HG03442 (cell line): ENCODE data around the gene RAN.
"Not testable (repeated sequence)": the region's sequence is repeated elsewhere in the genome, so short reads cannot be mapped to it uniquely, and the experiment has no call there.

Source experiments
- ATAC-seq: cut with Tn5 transposase; IDR thresholded peaks from one replicate; pipeline ENCODE4 v1.9.1; 2021; ENCODE audit warnings: mild to moderate bottlenecking, moderate library complexity; ENCODE audit not compliant: unreplicated experiment

RAN gene

DNA sequence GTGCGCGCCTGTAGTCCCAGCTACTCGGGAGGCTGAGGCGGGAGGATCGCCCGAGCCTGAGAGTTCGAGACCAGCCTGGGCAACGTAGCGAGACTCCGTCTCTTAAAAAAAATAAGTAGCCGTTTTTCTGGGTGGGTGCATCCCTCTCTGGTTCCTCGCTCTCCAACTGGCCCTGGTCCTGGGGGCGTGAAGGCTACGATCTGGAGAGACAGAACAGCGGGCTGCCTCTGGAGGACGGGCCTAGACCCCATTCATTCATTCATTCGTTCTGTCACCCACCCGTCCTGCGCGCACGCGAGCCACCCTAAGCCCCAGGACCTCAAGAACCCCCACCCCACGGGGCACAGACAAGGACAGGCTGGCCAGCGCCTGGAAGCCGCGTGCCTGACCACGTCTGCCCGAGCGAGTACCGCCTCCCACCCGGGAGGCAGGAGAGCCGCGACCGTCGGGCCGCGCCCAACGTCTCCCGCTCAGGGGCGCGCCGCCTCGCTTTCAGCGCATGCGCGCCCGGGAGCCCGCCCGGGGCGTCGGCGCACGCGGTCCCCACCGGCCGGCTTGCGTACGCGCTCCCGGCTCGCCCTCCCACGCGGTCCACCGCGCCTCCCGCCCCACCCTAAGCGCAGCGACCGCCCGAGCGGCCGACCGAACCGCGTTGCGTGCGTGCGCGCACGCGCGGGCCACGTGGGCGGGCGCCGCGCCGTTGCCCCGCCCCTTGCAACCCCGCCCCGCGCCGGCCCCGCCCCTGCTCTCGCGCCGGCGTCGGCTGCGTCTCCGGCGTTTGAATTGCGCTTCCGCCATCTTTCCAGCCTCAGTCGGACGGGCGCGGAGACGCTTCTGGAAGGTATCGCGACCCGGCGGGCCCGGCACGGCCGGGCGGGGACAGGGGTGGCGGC lies at the start of gene RAN:
Gene RAN, plus strand, starts transcription at position 781 of the 893 bp plus-strand sequence. CDS start 528 bp downstream, outside the sequence.
- ATAC-seq: peak; percentile 54

GRCh38 chr12:130825771-130826150 lies 46.1 kb upstream of the RAN start:
- no peak for ATAC-seq

DNA sequence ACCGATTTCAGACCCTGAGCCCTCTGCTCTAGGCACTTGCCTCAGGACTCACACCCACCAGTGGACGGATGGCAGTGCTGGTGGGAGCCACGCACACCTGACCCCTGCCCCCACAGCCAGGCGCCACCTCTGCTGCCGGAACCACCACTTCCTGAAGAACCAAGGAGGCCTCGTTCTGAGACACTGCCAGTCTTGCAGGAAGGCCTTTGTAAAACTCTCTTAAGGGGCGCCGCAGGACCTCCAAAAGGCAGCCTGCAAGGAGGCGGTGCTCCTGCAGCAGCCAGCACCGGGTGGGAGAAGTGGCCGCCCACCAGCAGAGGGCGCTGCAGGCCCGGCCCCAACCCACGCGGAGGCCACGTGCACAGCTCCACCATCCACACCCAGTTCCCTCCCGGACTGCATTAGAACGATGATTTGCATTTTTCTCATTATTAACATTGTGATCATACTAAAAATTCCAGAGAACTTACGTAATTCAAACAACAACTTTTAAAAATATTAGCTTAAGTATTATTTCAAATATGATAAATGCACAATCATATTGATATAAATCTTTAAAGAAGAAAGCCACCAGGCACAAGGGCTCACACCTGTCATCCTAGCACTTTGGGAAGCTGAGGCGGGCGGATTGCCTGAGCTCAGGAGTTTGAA lies 45.6 kb upstream of the RAN start:
- no peak for ATAC-seq

DNA sequence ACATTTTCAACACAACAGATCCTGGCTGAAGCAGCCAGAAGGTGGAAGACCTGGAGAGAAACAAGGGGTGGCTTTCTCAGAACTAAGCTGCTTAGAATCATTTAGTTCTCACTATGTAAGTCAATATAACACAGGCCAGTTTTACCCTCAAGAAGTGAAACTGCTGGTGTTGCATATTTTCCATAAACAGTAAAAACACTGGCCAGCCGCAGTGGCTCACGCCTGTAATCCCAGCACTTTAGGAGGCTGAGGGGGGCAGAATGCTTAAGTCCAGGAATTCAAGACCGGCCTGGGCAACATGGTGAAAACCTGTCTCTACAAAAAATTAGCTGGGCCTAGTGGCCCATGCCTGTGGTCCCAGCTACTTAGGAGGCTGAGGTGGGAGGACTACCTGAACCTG lies 44.4 kb upstream of the RAN start:
- no peak for ATAC-seq

- ATAC-seq: no peak
These were observed 43.0 kb upstream of the RAN start for GRCh38 chr12:130828895-130829294.

DNA sequence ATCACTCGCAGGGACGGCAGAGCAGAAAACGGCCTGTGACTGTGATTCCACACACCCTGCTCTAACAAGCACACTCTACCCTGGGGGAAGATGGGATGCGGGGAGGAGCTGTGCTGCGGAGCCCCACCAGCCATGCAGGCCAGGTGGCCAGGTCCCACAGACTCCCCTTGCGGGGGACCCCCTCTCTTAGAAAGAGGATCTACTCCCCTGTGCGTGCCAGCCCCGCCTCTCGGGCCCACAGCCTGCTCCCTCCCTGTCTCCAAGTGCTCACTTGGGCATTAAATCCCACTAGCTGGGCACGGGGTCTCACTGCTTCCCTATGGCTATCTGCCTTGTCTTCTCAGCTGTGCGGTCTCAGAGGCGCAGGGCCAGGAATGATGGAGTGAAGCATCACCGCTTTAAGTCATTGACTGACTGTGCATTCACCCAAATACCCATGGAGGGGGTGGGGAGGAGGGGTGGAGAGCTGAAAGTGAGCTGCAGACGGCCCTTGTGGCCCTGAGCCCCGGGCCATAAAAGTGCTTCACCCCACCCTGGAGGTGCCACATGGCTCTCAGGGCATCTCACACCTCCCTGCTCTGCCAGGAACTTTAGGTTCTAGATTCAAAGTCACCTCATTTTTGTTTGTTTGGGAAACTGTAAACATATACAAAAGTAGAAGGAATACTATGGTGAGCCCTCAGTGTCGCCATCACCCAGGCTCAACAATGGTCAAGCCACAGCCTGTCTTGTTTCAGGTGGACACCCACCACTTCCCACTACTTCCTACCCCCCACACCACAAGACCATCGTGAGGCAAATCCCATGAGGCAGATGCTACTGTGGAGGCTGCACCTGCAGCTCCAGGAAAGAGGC lies 42.2 kb upstream of the RAN start:
- ATAC-seq: no peak

DNA sequence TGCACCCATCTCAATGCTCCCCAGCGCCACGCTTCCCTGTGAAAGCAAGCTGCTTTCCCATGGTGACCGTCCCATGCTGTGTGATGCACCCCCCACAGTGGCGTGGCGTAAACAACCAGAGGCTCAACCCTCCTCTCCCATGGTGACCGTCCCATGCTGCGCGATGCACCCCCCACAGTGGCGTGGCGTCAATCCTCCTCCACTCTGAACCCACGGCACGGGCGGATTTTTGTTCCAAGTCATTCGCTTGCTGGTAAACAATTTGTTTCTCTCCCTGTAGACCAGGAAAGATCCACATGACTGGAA lies 41.7 kb upstream of the RAN start:
- ATAC-seq: no peak

DNA sequence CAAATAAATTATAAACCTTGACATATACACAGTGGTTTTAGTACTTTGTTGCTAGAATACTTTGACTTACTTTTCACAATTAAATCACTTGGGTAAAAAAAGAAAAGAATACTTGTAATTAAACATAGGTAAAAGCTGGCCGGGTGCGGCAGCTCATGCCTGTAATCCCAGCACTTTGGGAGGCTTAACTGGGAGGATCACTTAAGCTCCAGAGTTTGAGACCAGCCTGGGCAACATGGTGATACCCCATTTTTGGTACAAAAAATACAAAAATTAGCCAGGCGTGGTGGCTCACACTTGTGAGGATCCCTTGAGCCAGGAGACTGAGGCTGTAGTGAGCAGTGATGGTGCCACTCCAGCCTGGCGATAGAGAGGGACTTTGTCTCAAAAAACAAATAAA lies 40.6 kb upstream of the RAN start:
- no peak for ATAC-seq

DNA sequence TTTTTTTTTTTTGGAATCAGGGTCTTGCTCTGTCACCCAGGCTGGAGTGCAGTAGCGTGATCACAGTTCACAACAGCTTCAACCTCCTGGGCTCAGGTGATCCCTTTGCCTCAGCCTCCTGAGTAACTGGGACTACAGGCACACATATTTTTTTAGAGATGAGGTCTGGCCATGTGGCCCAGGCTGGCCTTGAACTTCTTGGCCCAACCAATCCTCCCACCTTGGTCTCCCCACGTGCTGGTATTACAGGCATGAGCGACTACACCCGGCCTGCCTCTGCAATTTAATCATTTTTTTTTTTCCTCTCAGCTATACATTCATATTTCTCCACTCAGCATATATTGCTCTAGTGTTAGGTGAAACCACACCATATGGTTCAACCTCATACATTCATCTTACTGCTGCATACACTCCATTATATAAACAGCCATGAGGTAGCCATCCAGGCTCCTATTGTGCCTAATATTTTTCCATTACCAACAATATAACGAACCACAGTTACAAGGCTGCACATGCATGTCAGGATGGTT lies 39.9 kb upstream of the RAN start:
- ATAC-seq: no peak

DNA sequence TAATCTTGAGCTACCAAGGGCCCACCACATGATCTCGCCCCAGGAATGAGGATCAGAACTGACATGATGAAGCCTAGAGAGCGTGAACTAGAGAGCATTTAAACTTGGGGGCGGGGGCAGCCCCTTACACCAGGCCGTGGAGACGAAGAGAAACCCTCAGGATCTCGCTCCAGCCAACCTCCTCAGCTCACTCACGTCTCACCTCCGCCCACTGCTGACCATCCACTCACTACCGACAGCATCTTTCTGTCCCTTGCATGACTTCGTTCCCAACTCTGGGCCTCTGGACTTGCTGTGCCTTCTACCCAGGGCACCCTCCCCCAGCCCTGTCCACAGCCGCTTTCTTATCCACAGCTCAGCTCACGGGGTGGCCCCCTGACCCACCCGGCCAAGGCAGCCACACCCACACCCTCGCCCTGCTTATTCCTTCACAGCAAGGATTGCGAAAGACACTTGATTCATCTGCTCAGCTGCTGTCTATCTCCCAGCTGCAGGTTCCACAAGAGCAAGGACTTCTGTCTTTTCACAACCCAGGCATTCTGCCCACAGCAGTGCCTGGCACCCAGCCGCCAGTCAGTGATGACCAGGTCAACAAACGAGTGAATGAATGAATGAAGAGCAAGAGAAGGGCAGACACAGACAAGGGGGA lies 39.2 kb upstream of the RAN start:
- ATAC-seq: no peak

DNA sequence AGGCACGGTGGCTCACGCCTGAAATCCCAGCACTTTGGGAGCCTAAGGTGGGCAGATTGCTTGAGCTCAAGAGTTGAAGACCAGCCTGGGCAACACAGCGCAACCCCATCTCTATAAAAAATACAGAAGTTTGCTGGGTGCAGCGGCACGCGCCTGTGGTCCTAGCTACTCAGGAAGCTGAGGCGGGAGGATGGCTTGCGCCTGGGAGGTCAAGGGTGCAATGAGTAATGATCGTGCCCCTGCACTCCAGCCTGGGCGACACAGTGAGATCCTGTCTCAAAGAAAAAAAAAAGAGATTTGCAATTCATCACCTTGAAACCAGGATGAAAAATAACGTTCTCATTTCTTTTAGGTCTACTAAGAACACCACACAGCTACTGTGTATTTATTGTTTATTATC lies 36.9 kb upstream of the RAN start:
- ATAC-seq: no peak

DNA sequence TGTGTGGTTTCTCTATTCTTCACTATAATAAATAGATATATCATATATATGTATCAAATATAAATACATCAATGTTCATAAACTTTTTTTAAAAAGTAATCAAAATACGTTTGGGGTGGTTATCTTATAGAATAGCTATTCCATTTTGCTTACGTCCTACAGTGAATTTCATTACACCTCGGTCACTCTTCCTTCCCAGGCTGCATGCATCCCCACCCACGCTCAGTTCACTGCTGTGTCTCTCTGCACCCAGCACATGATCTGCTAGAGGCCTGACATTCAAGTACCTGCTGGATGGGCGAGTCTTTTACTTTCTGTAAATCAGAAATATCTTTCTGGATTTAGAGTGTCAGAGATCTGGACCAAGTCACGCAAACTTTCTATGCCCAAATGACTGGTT lies 36.4 kb upstream of the RAN start:
- no peak for ATAC-seq

DNA sequence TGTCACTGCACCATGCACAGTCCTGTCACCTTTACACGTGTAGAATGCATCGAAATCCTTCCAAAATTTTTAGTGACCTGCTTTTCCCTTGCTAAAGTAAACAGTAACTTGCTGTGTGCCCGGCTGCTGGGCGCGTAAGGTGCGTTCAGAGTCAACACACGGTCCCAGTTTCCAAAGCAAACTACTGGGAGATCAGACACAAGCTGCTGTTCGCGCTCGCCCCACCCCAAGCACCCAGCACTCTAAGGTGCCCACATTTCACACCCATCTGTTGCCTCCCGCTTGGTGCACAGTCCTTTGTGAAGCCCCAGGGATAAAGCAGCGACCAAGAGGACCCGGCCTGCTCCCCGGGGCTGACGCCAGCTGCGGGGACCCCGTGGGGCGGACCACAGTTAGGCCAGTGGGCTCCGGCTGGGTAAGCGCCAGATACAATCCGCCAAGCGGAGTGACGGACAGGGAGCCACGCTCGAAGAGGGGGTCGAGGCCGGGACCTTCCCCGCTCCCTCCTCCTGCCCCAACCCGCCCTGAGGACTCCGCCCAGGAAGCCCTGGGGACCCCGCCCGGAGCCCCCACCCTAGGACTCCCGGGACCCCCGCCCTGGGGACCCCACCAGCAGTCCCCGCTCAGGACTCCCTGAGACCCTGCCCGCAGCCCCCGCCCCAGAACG lies 33.4 kb upstream of the RAN start:
- ATAC-seq: peak; percentile 23

- peak; percentile 77 for ATAC-seq
These were observed 32.7 kb upstream of the RAN start, which contains the start of gene STX2 for GRCh38 chr12:130838951-130839769. Gene STX2 (minus strand): TSS chr12:130839250. CDS start chr12:130839099, 151 bp downstream.

DNA sequence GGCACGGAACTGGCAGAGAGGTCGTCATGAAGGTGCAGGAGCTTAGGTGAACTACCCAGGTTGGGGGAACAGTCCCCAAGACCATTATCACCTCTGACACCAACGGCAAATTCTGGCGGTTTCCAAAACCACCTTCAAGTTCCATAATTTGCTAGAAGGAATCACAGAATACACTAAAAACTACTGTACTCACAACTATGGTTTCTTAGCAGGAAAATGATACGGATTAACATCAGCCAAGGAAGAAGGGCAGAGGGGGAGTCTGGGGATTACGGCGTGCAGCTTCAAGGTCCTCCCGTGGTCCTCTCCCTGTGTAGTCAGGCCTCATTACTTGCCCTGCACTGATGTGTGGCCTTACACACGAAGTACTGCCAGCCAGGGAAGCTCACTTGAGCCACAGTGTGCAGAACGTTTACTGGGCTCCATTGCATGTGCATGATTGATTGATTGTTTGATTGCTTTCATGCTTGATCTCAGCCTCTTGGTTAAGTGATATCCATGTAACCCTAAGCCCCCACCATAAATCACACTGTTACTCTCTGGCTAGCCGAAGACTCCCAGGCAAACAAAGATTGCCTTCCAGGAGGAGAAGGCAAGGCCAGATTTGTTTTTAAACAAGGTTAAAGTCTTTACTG lies 32.0 kb upstream of the RAN start:
- ATAC-seq: no peak

DNA sequence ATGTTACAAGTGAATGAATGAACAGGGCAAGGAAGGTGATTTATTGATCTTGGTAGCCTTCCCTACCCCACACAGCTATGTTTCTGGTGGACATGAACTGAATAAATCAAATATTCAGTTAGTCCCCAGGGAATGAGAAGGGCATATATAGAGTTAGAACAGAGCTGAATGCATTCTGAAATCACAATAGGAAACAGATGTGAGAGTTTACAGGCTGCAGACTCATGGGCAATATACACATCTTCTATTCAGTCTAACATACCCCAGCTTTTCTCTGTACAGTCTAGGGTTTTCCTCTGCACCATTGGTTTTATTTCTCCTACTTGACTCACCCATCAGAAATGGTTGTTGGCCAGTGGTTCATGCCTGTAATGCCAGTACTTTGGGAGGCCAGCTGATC lies 25.5 kb upstream of the RAN start:
- ATAC-seq: no peak

DNA sequence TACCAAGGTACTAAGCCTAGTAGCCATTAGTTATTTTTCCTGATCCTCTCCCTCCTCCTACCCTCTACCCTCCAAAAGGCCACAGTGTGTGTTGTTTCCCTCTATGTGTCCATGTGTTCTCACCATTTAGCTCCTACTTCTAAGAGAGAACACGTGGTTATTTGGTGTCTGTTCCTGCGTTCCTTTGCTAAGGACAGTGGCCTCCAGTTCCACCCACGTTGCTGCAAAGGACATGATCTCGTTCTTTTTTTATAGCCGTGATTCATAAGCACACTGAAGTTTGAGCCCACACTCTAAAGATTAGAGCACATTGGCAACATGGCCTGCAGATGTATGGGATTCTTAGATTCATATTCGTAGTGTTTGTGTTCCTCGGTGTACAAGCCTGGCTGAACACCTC lies 24.8 kb upstream of the RAN start:
- no peak for ATAC-seq

DNA sequence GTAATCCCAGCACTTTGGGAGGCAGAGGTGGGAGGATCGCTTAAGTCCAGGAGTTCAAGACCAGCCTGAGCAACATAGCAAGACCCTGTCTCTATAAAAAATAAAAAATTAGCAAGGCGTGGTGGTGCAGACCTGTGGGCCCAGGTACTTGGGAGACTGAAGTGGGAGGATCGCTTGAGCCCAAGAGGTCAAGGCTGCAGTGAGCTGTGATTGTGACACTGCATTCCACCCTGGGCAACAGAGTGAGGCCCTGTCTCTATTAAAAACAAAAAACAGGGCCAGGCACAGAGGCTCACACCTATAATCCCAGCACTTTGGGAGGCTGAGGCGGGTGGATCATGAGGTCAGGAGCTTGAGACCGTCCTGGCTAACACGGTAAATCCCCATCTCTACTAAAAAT lies 23.8 kb upstream of the RAN start:
- not testable (repeated sequence) for ATAC-seq

DNA sequence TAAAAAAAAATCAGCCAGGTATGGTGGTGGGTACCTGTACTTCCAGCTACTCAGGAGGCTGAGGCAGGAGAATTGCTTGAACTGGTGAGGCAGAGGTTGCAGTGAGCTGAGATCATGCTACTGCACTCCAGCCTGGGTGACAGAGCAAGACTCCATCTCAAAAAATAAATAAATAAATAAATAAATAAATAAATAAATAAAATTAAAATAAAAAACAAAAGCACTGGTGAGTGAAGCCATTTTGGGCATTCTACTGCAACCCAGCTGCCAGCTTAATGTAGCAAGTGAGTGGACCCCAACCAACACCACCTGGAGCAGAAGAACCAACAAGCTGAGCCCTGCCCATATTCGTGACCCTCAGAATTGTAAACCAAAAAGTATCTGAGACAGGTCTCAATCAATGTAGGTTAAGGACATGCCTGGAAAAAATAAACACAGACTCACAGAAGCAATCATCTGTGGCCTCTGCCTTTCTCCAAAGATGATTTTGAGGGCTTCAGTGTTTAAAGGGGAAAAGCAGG lies 23.0 kb upstream of the RAN start:
- ATAC-seq: not testable (repeated sequence)
